GM19099 (cell line): ENCODE measurements around the gene INPP4B.

ENCODE experiments used
- POLR2A ChIP-seq: IDR thresholded peaks from 3 replicates; pipeline ENCODE4 v1.6.1; 2011; ENCODE audit warnings: low read depth; ENCODE audit not compliant: insufficient read length; ENCODE audit errors: extremely low read depth

Gene INPP4B

DNA sequence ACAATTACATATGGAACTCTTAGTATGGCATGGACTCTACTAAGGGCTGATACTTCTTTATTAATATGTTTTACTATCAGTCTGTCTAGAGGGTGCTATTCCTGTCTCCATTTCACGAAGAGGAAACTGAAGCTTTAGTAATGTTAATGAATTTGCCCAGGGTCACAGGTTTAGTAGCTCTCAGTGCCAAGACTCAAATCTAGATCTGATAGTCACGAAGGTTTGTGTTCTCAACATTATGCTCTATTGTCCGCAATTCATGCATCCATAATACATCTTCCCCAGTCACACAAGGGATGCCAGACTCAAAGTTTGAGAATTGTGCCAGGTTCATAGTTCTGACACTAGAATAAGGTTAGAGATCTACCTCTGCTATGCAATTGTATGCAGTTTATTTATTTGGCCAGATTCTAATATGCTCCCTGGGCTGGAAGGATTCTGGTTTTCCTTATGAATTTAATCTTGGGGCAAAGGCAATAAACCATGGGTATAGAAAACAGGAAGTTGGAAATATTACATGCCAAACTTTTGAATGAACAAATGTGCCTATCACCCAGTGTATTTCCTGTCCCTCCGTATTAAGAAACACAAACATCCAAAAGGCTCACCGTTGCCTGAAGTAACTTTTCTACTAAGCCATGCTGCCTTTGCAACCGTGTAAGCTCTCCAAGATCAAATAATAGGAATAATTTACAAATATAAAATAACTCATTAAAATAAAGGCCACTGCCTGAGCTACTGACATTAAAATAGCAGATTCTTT lies 478.5 kb downstream of the INPP4B start:
- no peak for TF ChIP-seq POLR2A

GRCh38 chr4:142366769-142367181 lies 479.3 kb downstream of the INPP4B start:
- no peak for TF ChIP-seq POLR2A

DNA sequence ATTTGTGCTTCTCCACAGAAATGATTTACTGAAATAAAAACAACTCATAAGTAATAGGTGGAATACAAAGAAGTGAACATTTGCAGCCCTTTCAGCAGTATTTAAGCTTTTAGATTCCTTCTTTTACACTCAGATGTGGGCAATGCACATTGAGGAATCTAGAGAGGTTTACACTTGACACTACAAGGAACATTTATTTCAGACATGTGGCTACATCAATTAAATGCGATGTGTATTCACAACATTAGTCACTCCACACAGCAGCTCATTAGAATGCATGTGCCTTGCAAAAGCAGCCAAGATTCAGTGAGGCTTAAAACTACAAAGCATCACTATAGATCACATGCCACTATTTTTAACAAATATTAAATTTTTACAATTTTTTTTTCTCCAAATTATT lies 480.7 kb downstream of the INPP4B start:
- no peak for TF ChIP-seq POLR2A

GRCh38 chr4:142363686-142364085 lies 482.4 kb downstream of the INPP4B start:
- TF ChIP-seq POLR2A, result no peak

- TF ChIP-seq POLR2A, result no peak
These were observed 484.1 kb downstream of the INPP4B start for GRCh38 chr4:142361981-142362380.

DNA sequence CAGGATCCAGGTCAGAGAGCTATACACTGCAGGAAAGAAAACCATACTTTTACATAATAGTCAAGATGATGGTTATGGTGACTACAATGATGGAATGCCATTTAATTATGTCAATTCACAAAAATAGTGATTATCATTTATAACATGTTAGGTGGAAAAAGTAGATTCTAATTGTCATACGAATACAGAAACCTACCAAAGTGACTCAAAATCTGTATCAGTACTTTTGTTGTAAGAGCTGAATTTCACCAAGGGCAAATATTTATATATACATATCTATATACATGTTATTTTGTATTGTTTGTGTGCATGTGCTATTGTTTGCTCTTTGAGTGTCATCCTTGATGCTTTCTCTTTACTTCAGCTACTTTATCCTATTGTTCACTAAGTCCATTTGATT lies 485.4 kb downstream of the INPP4B start:
- no peak for TF ChIP-seq POLR2A

DNA sequence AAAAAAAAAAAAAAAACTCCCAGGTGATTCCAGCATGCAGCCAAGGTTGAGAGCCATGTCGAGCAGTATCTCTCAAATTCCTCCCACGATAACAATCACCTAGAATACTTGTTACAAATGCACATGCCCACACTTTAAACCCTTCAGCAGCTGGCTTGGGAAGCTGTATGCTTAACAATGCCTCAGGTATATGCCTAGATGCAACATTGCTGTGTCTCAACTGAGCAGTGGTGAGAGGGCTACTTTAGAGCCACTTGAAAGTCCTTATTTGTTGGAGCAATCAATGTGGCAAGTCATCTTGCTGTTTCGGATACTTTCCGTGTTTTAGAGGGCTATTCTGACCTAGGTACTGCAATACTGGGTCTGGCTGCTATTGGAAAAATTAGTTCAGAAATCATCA lies 487.4 kb downstream of the INPP4B start:
- no peak for TF ChIP-seq POLR2A

- TF ChIP-seq POLR2A, result no peak
These were observed 489.3 kb downstream of the INPP4B start for GRCh38 chr4:142356801-142357200.

GRCh38 chr4:142356118-142356759 lies 489.9 kb downstream of the INPP4B start:
- TF ChIP-seq POLR2A, result no peak

DNA sequence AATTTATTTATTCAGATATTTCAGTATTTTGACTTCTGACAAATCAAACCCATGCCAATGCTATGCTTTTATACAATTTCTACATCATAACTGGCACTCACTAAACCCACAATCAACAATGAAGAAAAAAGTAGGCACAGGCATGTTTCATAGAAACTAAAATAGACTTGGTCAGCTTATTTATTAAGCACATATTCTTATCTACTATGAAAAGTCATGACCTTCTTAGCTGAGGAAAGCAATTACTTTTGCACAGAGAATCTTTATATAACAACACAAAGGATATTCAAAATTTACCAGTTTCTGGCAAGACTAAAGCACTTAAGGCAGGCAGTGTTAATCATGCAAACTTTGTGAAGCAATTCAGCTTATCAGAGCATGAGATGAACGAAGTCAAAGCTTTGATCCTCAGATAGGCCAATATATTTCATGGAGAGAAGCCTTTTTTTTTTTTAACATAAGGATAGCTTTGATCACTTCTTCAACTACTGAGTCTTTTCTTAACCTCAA lies 490.6 kb downstream of the INPP4B start:
- TF ChIP-seq POLR2A, result no peak

GRCh38 chr4:142354794-142355420 lies 491.2 kb downstream of the INPP4B start:
- TF ChIP-seq POLR2A, result no peak

GRCh38 chr4:142354041-142354440 lies 492.1 kb downstream of the INPP4B start:
- no peak for TF ChIP-seq POLR2A

GRCh38 chr4:142353149-142353738 lies 492.9 kb downstream of the INPP4B start:
- no peak for TF ChIP-seq POLR2A

- no peak for TF ChIP-seq POLR2A
These were observed 493.4 kb downstream of the INPP4B start for GRCh38 chr4:142352712-142353111.

- no peak for TF ChIP-seq POLR2A
These were observed 494.1 kb downstream of the INPP4B start for GRCh38 chr4:142351958-142352357.
